Measurements from ENCODE around the gene PKHD1.

The PKHD1 gene

GRCh38 chr6:52087498-52087999 lies at the start of gene PKHD1:
TSS of gene PKHD1 (minus strand) at chr6:52087613. CDS start at chr6:52084933, 2,680 bp downstream.
- H3K4me3 ChIP-seq (ENCODE audit: low read depth in 1 of 2, low read length in 2 of 2): no peak within 1 kb of the TSS
- no peaks in the 10 kb centered on the region for H3K36me3 ChIP-seq (ENCODE audit: control insufficient read depth in 1 of 2, insufficient read depth in 2 of 2, low read length in 2 of 2)
- H3K27ac ChIP-seq (ENCODE audit: low read depth, low read length): no peak within 1 kb of the TSS
- H3K4me1 ChIP-seq (ENCODE audit: control insufficient read depth in 1 of 2, insufficient read depth in 2 of 2, low read length in 2 of 2): no peaks in the 10 kb centered on the region
- no peak within 1 kb of the TSS for H3K9ac ChIP-seq (ENCODE audit: low read depth in 1 of 2, low read length in 2 of 2)
- H3K27me3 ChIP-seq (ENCODE audit: control insufficient read depth in 1 of 2, insufficient read depth in 2 of 2, low read length in 2 of 2): peaks cover 0 to 3% of the 10 kb centered on the region in 2 donors
- no peaks in the 10 kb centered on the region for H3K9me3 ChIP-seq (ENCODE audit: control insufficient read depth in 1 of 2, low read length in 2 of 2)

GRCh38 chr6:52136934-52137467 lies 49.6 kb upstream of the PKHD1 start:
- H3K4me1 ChIP-seq (ENCODE audit: control insufficient read depth in 1 of 2, insufficient read depth in 2 of 2, low read length in 2 of 2): no peaks in the 10 kb centered on the region
- H3K27me3 ChIP-seq (ENCODE audit: control insufficient read depth in 1 of 2, insufficient read depth in 2 of 2, low read length in 2 of 2): no peaks in the 10 kb centered on the region
- H3K4me3 ChIP-seq (ENCODE audit: low read depth in 1 of 2, low read length in 2 of 2): no peak overlapping the region
- H3K9ac ChIP-seq (ENCODE audit: low read depth in 1 of 2, low read length in 2 of 2): no peak overlapping the region
- H3K9me3 ChIP-seq (ENCODE audit: control insufficient read depth in 1 of 2, low read length in 2 of 2): no peaks in the 10 kb centered on the region
- no peaks in the 10 kb centered on the region for H3K36me3 ChIP-seq (ENCODE audit: control insufficient read depth in 1 of 2, insufficient read depth in 2 of 2, low read length in 2 of 2)
- H3K27ac ChIP-seq (ENCODE audit: low read depth, low read length): no peak overlapping the region

DNA sequence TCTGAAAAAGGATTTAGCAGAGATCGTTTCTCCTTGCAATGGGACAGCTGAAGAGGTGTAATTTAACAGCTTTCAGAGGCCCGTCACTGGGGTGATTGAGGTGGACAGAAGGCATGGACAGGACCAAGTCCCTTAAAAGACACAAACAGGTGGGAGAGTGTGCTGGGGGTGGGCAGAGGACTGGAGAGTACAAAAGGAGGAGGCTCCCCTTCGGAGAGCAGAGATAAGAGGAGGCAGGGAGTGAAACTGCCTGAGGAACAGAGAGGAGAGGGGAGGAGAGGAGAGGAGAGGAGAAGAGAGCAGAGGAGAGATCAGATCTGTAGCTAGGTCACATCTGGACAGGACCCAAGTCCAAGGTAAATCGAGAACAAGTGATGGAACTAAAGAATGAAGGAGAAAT lies 48.6 kb upstream of the PKHD1 start:
- Histone ChIP-seq H3K9ac (ENCODE audit: low read depth in 1 of 2, low read length in 2 of 2) (no peak overlapping the region), H3K4me1 (ENCODE audit: control insufficient read depth in 1 of 2, insufficient read depth in 2 of 2, low read length in 2 of 2) (no peaks in the 10 kb centered on the region), H3K9me3 (ENCODE audit: control insufficient read depth in 1 of 2, low read length in 2 of 2) (no peaks in the 10 kb centered on the region), H3K36me3 (ENCODE audit: control insufficient read depth in 1 of 2, insufficient read depth in 2 of 2, low read length in 2 of 2) (no peaks in the 10 kb centered on the region), H3K4me3 (ENCODE audit: low read depth in 1 of 2, low read length in 2 of 2) (no peak overlapping the region), H3K27ac (ENCODE audit: low read depth, low read length) (no peak overlapping the region), H3K27me3 (ENCODE audit: control insufficient read depth in 1 of 2, insufficient read depth in 2 of 2, low read length in 2 of 2) (no peaks in the 10 kb centered on the region)

- Histone ChIP-seq H3K9me3 (ENCODE audit: control insufficient read depth in 1 of 2, low read length in 2 of 2) (no peaks in the 10 kb centered on the region), H3K4me3 (ENCODE audit: low read depth in 1 of 2, low read length in 2 of 2) (no peak overlapping the region), H3K4me1 (ENCODE audit: control insufficient read depth in 1 of 2, insufficient read depth in 2 of 2, low read length in 2 of 2) (no peaks in the 10 kb centered on the region), H3K36me3 (ENCODE audit: control insufficient read depth in 1 of 2, insufficient read depth in 2 of 2, low read length in 2 of 2) (no peaks in the 10 kb centered on the region), H3K9ac (ENCODE audit: low read depth in 1 of 2, low read length in 2 of 2) (no peak overlapping the region), H3K27ac (ENCODE audit: low read depth, low read length) (no peak overlapping the region), H3K27me3 (ENCODE audit: control insufficient read depth in 1 of 2, insufficient read depth in 2 of 2, low read length in 2 of 2) (no peaks in the 10 kb centered on the region)
Measured at GRCh38 chr6:52135217-52135616, 47.8 kb upstream of the PKHD1 start.

- no peaks in the 10 kb centered on the region for H3K9me3 ChIP-seq (ENCODE audit: control insufficient read depth in 1 of 2, low read length in 2 of 2)
- H3K4me3 ChIP-seq (ENCODE audit: low read depth in 1 of 2, low read length in 2 of 2): no peak overlapping the region
- H3K27me3 ChIP-seq (ENCODE audit: control insufficient read depth in 1 of 2, insufficient read depth in 2 of 2, low read length in 2 of 2): no peaks in the 10 kb centered on the region
- H3K36me3 ChIP-seq (ENCODE audit: control insufficient read depth in 1 of 2, insufficient read depth in 2 of 2, low read length in 2 of 2): no peaks in the 10 kb centered on the region
- H3K27ac ChIP-seq (ENCODE audit: low read depth, low read length): no peak overlapping the region
- no peaks in the 10 kb centered on the region for H3K4me1 ChIP-seq (ENCODE audit: control insufficient read depth in 1 of 2, insufficient read depth in 2 of 2, low read length in 2 of 2)
- no peak overlapping the region for H3K9ac ChIP-seq (ENCODE audit: low read depth in 1 of 2, low read length in 2 of 2)
Measured at GRCh38 chr6:52134011-52134410, 46.6 kb upstream of the PKHD1 start.

- Histone ChIP-seq H3K9me3 (ENCODE audit: control insufficient read depth in 1 of 2, low read length in 2 of 2) (no peaks in the 10 kb centered on the region), H3K4me3 (ENCODE audit: low read depth in 1 of 2, low read length in 2 of 2) (no peak overlapping the region), H3K36me3 (ENCODE audit: control insufficient read depth in 1 of 2, insufficient read depth in 2 of 2, low read length in 2 of 2) (no peaks in the 10 kb centered on the region), H3K4me1 (ENCODE audit: control insufficient read depth in 1 of 2, insufficient read depth in 2 of 2, low read length in 2 of 2) (no peaks in the 10 kb centered on the region), H3K9ac (ENCODE audit: low read depth in 1 of 2, low read length in 2 of 2) (no peak overlapping the region), H3K27ac (ENCODE audit: low read depth, low read length) (no peak overlapping the region), H3K27me3 (ENCODE audit: control insufficient read depth in 1 of 2, insufficient read depth in 2 of 2, low read length in 2 of 2) (no peaks in the 10 kb centered on the region)
Measured at GRCh38 chr6:52133324-52133723, 45.9 kb upstream of the PKHD1 start.

- Histone ChIP-seq H3K27me3 (ENCODE audit: control insufficient read depth in 1 of 2, insufficient read depth in 2 of 2, low read length in 2 of 2) (no peaks in the 10 kb centered on the region), H3K36me3 (ENCODE audit: control insufficient read depth in 1 of 2, insufficient read depth in 2 of 2, low read length in 2 of 2) (no peaks in the 10 kb centered on the region), H3K9me3 (ENCODE audit: control insufficient read depth in 1 of 2, low read length in 2 of 2) (no peaks in the 10 kb centered on the region), H3K27ac (ENCODE audit: low read depth, low read length) (no peak overlapping the region), H3K4me1 (ENCODE audit: control insufficient read depth in 1 of 2, insufficient read depth in 2 of 2, low read length in 2 of 2) (no peaks in the 10 kb centered on the region), H3K9ac (ENCODE audit: low read depth in 1 of 2, low read length in 2 of 2) (no peak overlapping the region), H3K4me3 (ENCODE audit: low read depth in 1 of 2, low read length in 2 of 2) (no peak overlapping the region)
Measured at GRCh38 chr6:52132292-52132691, 44.9 kb upstream of the PKHD1 start.

DNA sequence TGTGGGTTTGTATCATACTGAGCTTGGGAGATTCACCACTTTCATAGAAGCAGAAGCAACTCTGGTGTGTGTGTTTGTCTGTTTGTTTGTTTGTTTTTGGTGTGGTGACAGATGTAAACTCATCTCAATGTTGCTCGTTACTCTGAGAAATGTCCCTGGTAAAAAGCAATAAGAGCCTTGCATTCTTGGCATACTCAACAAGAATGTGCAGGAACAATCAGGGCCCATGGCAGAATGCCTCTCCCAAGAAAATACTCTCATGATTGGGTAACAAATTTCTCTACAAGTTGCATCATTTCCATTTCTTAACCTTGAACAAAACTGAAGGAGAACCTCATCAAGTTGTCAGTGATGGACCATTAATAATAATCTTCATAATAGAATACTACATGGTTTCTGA lies 43.0 kb upstream of the PKHD1 start:
- Histone ChIP-seq H3K4me3 (ENCODE audit: low read depth in 1 of 2, low read length in 2 of 2) (no peak overlapping the region), H3K27me3 (ENCODE audit: control insufficient read depth in 1 of 2, insufficient read depth in 2 of 2, low read length in 2 of 2) (no peaks in the 10 kb centered on the region), H3K27ac (ENCODE audit: low read depth, low read length) (no peak overlapping the region), H3K9me3 (ENCODE audit: control insufficient read depth in 1 of 2, low read length in 2 of 2) (no peaks in the 10 kb centered on the region), H3K4me1 (ENCODE audit: control insufficient read depth in 1 of 2, insufficient read depth in 2 of 2, low read length in 2 of 2) (no peaks in the 10 kb centered on the region), H3K36me3 (ENCODE audit: control insufficient read depth in 1 of 2, insufficient read depth in 2 of 2, low read length in 2 of 2) (no peaks in the 10 kb centered on the region), H3K9ac (ENCODE audit: low read depth in 1 of 2, low read length in 2 of 2) (no peak overlapping the region)

DNA sequence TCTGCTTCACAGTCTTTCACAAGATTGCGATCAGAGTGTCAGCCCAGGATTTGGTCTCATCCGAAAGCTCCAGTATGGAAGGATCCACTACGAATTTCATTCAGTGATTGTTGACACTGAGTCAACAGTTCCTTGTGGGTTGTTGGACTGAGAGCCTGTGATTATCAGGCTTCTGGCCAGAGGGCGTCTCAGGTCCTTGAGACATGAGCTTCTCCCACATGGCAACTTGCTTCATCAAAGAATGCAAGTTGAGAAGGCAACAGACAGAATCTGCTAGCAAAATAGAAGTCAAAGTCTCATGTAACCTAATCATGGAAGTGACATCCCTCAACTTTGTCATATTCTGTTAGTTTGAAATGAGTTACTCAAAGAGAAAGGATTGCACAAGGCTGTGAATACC lies 40.5 kb upstream of the PKHD1 start:
- H3K9me3 ChIP-seq (ENCODE audit: control insufficient read depth in 1 of 2, low read length in 2 of 2): no peaks in the 10 kb centered on the region
- H3K27ac ChIP-seq (ENCODE audit: low read depth, low read length): no peak overlapping the region
- H3K4me3 ChIP-seq (ENCODE audit: low read depth in 1 of 2, low read length in 2 of 2): no peak overlapping the region
- no peaks in the 10 kb centered on the region for H3K36me3 ChIP-seq (ENCODE audit: control insufficient read depth in 1 of 2, insufficient read depth in 2 of 2, low read length in 2 of 2)
- H3K27me3 ChIP-seq (ENCODE audit: control insufficient read depth in 1 of 2, insufficient read depth in 2 of 2, low read length in 2 of 2): no peaks in the 10 kb centered on the region
- no peak overlapping the region for H3K9ac ChIP-seq (ENCODE audit: low read depth in 1 of 2, low read length in 2 of 2)
- no peaks in the 10 kb centered on the region for H3K4me1 ChIP-seq (ENCODE audit: control insufficient read depth in 1 of 2, insufficient read depth in 2 of 2, low read length in 2 of 2)

GRCh38 chr6:52126231-52126630 lies 38.8 kb upstream of the PKHD1 start:
- Histone ChIP-seq H3K36me3 (ENCODE audit: control insufficient read depth in 1 of 2, insufficient read depth in 2 of 2, low read length in 2 of 2) (no peaks in the 10 kb centered on the region), H3K9me3 (ENCODE audit: control insufficient read depth in 1 of 2, low read length in 2 of 2) (no peaks in the 10 kb centered on the region)

DNA sequence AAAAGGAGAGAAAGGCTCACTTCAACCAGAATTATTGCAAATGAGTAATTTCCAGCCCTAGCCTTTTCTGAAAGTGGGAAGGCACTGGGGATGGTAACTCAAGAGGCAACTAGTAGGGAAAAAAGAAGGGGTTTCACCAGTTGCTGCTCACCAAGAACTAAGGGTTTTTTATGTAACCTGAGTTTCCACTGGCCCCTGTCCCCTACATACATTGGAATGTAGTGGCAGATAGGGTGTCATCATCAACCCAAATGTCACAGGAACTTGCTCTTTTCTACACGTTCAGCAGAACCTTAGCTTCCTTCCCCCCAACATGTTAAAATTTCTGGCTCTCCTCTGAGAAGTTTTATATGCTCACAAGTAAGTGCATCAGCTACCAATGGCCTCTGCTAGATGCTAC lies 38.2 kb upstream of the PKHD1 start:
- Histone ChIP-seq H3K9ac (ENCODE audit: low read depth in 1 of 2, low read length in 2 of 2) (no peak overlapping the region), H3K4me1 (ENCODE audit: control insufficient read depth in 1 of 2, insufficient read depth in 2 of 2, low read length in 2 of 2) (no peaks in the 10 kb centered on the region), H3K9me3 (ENCODE audit: control insufficient read depth in 1 of 2, low read length in 2 of 2) (no peaks in the 10 kb centered on the region), H3K27ac (ENCODE audit: low read depth, low read length) (no peak overlapping the region), H3K4me3 (ENCODE audit: low read depth in 1 of 2, low read length in 2 of 2) (no peak overlapping the region), H3K36me3 (ENCODE audit: control insufficient read depth in 1 of 2, insufficient read depth in 2 of 2, low read length in 2 of 2) (no peaks in the 10 kb centered on the region), H3K27me3 (ENCODE audit: control insufficient read depth in 1 of 2, insufficient read depth in 2 of 2, low read length in 2 of 2) (no peaks in the 10 kb centered on the region)

More at GRCh38 chr6:52126231-52126630, 38.8 kb upstream of the PKHD1 start:
- Histone ChIP-seq H3K27ac (ENCODE audit: low read depth, low read length) (no peak overlapping the region), H3K9ac (ENCODE audit: low read depth in 1 of 2, low read length in 2 of 2) (no peak overlapping the region), H3K4me1 (ENCODE audit: control insufficient read depth in 1 of 2, insufficient read depth in 2 of 2, low read length in 2 of 2) (no peaks in the 10 kb centered on the region), H3K27me3 (ENCODE audit: control insufficient read depth in 1 of 2, insufficient read depth in 2 of 2, low read length in 2 of 2) (no peaks in the 10 kb centered on the region), H3K4me3 (ENCODE audit: low read depth in 1 of 2, low read length in 2 of 2) (no peak overlapping the region)
